ENCODE data around the gene HOXB5.
A peak's percentile ranks its signal among the peaks of the same experiment; 100 is the strongest.

HOXB5 gene

DNA sequence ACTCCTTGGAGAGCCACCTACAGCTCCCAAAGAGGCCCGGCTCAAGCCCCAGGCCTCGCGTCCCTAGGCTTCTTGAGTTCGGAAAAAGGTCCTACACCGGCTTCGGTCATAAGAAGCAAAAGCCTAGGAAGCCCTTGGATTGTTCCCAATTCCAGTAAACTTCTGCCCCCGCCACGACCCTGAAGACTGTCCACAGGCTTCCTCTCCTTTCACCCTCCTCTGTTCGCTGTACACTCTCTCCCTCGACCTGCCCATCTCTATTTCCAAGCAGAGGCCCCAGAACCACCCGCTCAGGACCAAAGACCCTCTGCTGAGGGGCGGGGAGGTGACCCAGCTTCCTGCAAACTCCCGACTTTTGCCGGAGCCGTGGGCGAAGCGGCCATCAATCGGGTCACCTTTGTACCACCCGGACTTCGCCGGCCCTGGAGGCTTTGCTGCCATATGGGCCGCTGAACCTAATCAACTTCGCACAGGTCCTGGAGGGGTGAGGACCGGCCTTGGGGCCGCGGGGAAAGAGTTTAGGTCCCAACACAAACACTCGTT is 51.4 kb downstream of the HOXB5 start (continued):
- TF ChIP-seq ZNF639 (tag by site-specific recombination; IDR thresholded peaks at IDR 0.05): no peak
- TF ChIP-seq ZNF76 (tag by site-specific recombination; IDR thresholded peaks at IDR 0.05; ENCODE audit: borderline replicate concordance, low read depth): peak; percentile 63
- TF ChIP-seq ZFP3 (tag by site-specific recombination; IDR thresholded peaks at IDR 0.05; ENCODE audit: low read depth): no peak
- no peak for TF ChIP-seq KLF17 (tag by site-specific recombination; IDR thresholded peaks at IDR 0.05)
- TF ChIP-seq, protein P1, sequence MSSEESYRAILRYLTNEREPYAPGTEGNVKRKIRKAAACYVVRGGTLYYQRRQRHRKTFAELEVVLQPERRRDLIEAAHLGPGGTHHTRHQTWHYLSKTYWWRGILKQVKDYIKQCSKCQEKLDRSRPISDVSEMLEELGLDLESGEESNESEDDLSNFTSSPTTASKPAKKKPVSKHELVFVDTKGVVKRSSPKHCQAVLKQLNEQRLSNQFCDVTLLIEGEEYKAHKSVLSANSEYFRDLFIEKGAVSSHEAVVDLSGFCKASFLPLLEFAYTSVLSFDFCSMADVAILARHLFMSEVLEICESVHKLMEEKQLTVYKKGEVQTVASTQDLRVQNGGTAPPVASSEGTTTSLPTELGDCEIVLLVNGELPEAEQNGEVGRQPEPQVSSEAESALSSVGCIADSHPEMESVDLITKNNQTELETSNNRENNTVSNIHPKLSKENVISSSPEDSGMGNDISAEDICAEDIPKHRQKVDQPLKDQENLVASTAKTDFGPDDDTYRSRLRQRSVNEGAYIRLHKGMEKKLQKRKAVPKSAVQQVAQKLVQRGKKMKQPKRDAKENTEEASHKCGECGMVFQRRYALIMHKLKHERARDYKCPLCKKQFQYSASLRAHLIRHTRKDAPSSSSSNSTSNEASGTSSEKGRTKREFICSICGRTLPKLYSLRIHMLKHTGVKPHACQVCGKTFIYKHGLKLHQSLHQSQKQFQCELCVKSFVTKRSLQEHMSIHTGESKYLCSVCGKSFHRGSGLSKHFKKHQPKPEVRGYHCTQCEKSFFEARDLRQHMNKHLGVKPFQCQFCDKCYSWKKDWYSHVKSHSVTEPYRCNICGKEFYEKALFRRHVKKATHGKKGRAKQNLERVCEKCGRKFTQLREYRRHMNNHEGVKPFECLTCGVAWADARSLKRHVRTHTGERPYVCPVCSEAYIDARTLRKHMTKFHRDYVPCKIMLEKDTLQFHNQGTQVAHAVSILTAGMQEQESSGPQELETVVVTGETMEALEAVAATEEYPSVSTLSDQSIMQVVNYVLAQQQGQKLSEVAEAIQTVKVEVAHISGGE (tag by site-specific recombination; conservative IDR thresholded peaks at IDR 0.05; ENCODE audit: low read depth): no peak
- no peak for TF ChIP-seq GLIS1 (tag by site-specific recombination; IDR thresholded peaks at IDR 0.05)
- TF ChIP-seq ZNF707 (tag by site-specific recombination; IDR thresholded peaks at IDR 0.05): no peak
- TF ChIP-seq SCRT2 (tag by site-specific recombination; IDR thresholded peaks at IDR 0.05): no peak
- no peak for TF ChIP-seq HOXD13 (CRISPR knock-in tag; IDR thresholded peaks at IDR 0.05; ENCODE audit: borderline replicate concordance)
- no peak for TF ChIP-seq ATF2 (tag by site-specific recombination; IDR thresholded peaks at IDR 0.05; ENCODE audit: low read depth)
- TF ChIP-seq ZBTB20 (tag by site-specific recombination; IDR thresholded peaks at IDR 0.05): peak; percentile 79
- TF ChIP-seq ZNF624 (tag by site-specific recombination; IDR thresholded peaks at IDR 0.05): no peak
- TF ChIP-seq WT1 (tag by site-specific recombination; IDR thresholded peaks at IDR 0.05): no peak
- no peak for TF ChIP-seq HOXA7 (CRISPR knock-in tag; IDR thresholded peaks at IDR 0.05; ENCODE audit: borderline replicate concordance)
- TF ChIP-seq, protein P2, sequence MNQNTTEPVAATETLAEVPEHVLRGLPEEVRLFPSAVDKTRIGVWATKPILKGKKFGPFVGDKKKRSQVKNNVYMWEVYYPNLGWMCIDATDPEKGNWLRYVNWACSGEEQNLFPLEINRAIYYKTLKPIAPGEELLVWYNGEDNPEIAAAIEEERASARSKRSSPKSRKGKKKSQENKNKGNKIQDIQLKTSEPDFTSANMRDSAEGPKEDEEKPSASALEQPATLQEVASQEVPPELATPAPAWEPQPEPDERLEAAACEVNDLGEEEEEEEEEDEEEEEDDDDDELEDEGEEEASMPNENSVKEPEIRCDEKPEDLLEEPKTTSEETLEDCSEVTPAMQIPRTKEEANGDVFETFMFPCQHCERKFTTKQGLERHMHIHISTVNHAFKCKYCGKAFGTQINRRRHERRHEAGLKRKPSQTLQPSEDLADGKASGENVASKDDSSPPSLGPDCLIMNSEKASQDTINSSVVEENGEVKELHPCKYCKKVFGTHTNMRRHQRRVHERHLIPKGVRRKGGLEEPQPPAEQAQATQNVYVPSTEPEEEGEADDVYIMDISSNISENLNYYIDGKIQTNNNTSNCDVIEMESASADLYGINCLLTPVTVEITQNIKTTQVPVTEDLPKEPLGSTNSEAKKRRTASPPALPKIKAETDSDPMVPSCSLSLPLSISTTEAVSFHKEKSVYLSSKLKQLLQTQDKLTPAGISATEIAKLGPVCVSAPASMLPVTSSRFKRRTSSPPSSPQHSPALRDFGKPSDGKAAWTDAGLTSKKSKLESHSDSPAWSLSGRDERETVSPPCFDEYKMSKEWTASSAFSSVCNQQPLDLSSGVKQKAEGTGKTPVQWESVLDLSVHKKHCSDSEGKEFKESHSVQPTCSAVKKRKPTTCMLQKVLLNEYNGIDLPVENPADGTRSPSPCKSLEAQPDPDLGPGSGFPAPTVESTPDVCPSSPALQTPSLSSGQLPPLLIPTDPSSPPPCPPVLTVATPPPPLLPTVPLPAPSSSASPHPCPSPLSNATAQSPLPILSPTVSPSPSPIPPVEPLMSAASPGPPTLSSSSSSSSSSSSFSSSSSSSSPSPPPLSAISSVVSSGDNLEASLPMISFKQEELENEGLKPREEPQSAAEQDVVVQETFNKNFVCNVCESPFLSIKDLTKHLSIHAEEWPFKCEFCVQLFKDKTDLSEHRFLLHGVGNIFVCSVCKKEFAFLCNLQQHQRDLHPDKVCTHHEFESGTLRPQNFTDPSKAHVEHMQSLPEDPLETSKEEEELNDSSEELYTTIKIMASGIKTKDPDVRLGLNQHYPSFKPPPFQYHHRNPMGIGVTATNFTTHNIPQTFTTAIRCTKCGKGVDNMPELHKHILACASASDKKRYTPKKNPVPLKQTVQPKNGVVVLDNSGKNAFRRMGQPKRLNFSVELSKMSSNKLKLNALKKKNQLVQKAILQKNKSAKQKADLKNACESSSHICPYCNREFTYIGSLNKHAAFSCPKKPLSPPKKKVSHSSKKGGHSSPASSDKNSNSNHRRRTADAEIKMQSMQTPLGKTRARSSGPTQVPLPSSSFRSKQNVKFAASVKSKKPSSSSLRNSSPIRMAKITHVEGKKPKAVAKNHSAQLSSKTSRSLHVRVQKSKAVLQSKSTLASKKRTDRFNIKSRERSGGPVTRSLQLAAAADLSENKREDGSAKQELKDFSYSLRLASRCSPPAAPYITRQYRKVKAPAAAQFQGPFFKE (tag by site-specific recombination; IDR thresholded peaks at IDR 0.05; ENCODE audit: borderline replicate concordance): no peak
- TF ChIP-seq ZNF112 (tag by site-specific recombination; IDR thresholded peaks at IDR 0.05): no peak
- no peak for TF ChIP-seq ZNF138 (tag by site-specific recombination; IDR thresholded peaks at IDR 0.05; ENCODE audit: borderline replicate concordance)
- no peak for TF ChIP-seq ZNF133 (tag by site-specific recombination; IDR thresholded peaks at IDR 0.05)
- TF ChIP-seq ZNF24 (tag by site-specific recombination; IDR thresholded peaks at IDR 0.05): 0 out of 2 replicates have a peak, but pooled peaks have one; percentile 8
- no peak for TF ChIP-seq PRDM4 (tag by site-specific recombination; IDR thresholded peaks at IDR 0.05)
- no peak for TF ChIP-seq ZNF521 (tag by site-specific recombination; IDR thresholded peaks at IDR 0.05)
- no peak for TF ChIP-seq MZF1 (tag by site-specific recombination; IDR thresholded peaks at IDR 0.05; ENCODE audit: borderline replicate concordance)
- TF ChIP-seq ZBTB48 (tag by site-specific recombination; IDR thresholded peaks at IDR 0.05): no peak
